WERI-Rb-1 (cell line): ENCODE results near the gene PLCL2.

Source experiments
- DNase-seq: peaks from one replicate; pipeline ENCODE4 v3.0.0-alpha.2; 2020
- H3K27ac ChIP-seq: fragments of 250-450 bp; sonication (Bioruptor Pico); 2 replicates; pipeline ENCODE4 v1.5.1; 2020; ENCODE audit warnings: mild to moderate bottlenecking, moderate library complexity
- H3K27me3 ChIP-seq: fragments of 250-450 bp; sonication (Bioruptor Pico); 2 replicates; pipeline ENCODE4 v1.5.1; 2021; ENCODE audit warnings: mild to moderate bottlenecking, low read depth, moderate library complexity; ENCODE audit not compliant: insufficient read depth, severe bottlenecking
- H3K36me3 ChIP-seq: fragments of 250-450 bp; sonication (Bioruptor Pico); 2 replicates; pipeline ENCODE4 v1.5.1; 2020; ENCODE audit warnings: mild to moderate bottlenecking, moderate library complexity
- H3K4me3 ChIP-seq: 2 replicates; pipeline ENCODE4 v1.5.1; 2011; ENCODE audit warnings: low read depth, mild to moderate bottlenecking, control low read depth, low read length
- H3K9me3 ChIP-seq: fragments of 250-450 bp; sonication (Bioruptor Pico); 2 replicates; pipeline ENCODE4 v1.5.1; 2021; ENCODE audit warnings: mild to moderate bottlenecking, moderate library complexity; ENCODE audit not compliant: severe bottlenecking
- CTCF ChIP-seq: IDR thresholded peaks from 2 replicates; pipeline ENCODE4 v1.5.1; 2011; ENCODE audit warnings: low read depth, mild to moderate bottlenecking, control low read depth, inconsistent platforms, low read length

PLCL2 gene

GRCh38 chr3:17006132-17006852 is 121.5 kb downstream of the PLCL2 start:
- TF ChIP-seq CTCF, result no peak
- DNase-seq, result no peak
- H3K36me3 ChIP-seq, result peaks cover 3% of the 10 kb centered on the region; the same call in 1 of the 2 replicates
- H3K9me3 ChIP-seq, result no peaks in the 10 kb centered on the region
- no peak overlapping the region for H3K27ac ChIP-seq
- H3K4me3 ChIP-seq, result no peak overlapping the region
- no peaks in the 10 kb centered on the region for H3K27me3 ChIP-seq

- H3K27me3 ChIP-seq, result no peaks in the 10 kb centered on the region
- H3K9me3 ChIP-seq, result no peaks in the 10 kb centered on the region
- DNase-seq, result no peak
- H3K27ac ChIP-seq, result no peak overlapping the region
- peaks cover 3% of the 10 kb centered on the region; the same call in 1 of the 2 replicates for H3K36me3 ChIP-seq
- H3K4me3 ChIP-seq, result no peak overlapping the region
- TF ChIP-seq CTCF, result no peak
These were observed 122.5 kb downstream of the PLCL2 start for GRCh38 chr3:17007284-17007683.

DNA sequence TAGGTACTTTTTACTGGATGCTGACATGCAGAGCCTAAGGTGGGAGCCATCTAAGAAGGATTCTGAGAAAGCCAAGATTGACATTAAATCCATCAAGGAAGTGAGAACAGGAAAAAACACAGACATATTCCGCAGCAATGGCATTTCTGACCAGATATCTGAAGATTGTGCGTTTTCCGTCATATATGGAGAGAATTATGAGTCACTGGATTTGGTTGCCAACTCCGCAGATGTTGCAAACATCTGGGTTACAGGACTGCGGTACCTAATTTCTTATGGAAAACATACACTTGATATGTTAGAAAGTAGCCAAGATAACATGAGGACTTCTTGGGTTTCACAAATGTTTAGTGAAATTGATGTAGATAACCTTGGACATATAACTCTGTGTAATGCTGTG is 125.1 kb downstream of the PLCL2 start:
- no peaks in the 10 kb centered on the region for H3K9me3 ChIP-seq
- H3K4me3 ChIP-seq, result no peak overlapping the region
- peaks cover 3% of the 10 kb centered on the region; the same call in 1 of the 2 replicates for H3K36me3 ChIP-seq
- DNase-seq, result no peak
- H3K27me3 ChIP-seq, result no peaks in the 10 kb centered on the region
- TF ChIP-seq CTCF, result no peak
- no peak overlapping the region for H3K27ac ChIP-seq

GRCh38 chr3:17011728-17012338 is 127.1 kb downstream of the PLCL2 start:
- Histone ChIP-seq H3K27ac (no peak overlapping the region), H3K4me3 (no peak overlapping the region), H3K27me3 (no peaks in the 10 kb centered on the region), H3K36me3 (peaks cover 3% of the 10 kb centered on the region), H3K9me3 (no peaks in the 10 kb centered on the region)
- no peak for DNase-seq
- no peak for TF ChIP-seq CTCF

DNA sequence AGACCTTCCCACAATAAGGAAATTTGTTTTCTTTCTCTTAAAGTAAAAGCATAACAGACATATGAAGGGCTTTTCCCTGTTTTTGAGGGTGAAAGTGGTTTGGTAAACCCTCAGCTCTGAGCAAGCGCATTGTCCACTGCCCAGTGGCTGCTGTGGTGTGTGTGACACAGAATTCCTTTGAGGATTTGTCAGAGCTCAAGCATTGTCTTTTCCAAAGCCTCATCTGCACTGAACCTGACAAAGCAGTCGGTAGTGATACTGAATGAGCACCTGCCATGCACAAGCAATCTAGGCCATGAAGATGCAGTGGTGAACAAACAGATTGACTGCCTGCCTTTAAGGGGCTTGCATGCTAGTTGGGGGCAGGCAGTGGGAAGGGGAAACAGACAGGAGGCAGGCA is 128.3 kb downstream of the PLCL2 start:
- Histone ChIP-seq H3K36me3 (peaks cover 3% of the 10 kb centered on the region), H3K4me3 (no peak overlapping the region), H3K9me3 (no peaks in the 10 kb centered on the region), H3K27me3 (no peaks in the 10 kb centered on the region), H3K27ac (no peak overlapping the region)
- TF ChIP-seq CTCF, result no peak
- DNase-seq, result no peak
